Caco-2 (cell line): ENCODE results near the gene PRRG2. TPM values are rescaled to one million over a fixed set of nuclear protein-coding genes. Genes with fewer than 3 reads are reported as not detected.

ENCODE experiments used
- BruUV-seq: library from RNA; stranded (reverse); fragments of 400-500 nt; replicated peaks from 2 replicates; lab custom pipeline; 2021; lab: Mats Ljungman, UMichigan
- CTCF ChIA-PET: fragments of 300-600 bp; sonication (Branson Sonifier 250); formaldehyde crosslinking; loops from one replicate; lab custom pipeline; 2022; ENCODE audit warnings: antibody characterized with exemption; lab: Charles Lee
- POLR2A ChIA-PET: fragments of 300-600 bp; sonication (Branson Sonifier 250); formaldehyde crosslinking; loops from one replicate; lab custom pipeline; 2022; ENCODE audit warnings: antibody characterized with exemption; lab: Charles Lee
- DNase-seq, 2 experiments: peaks; one replicate each; pipeline versions ENCODE4 v3.0.0 to v3.0.0-alpha.2; 2020 to 2022
- H3K27me3 ChIP-seq: replicated peaks from 2 replicates; pipeline ENCODE4 v1.6.0; 2011; ENCODE audit warnings: low read length; ENCODE audit not compliant: control insufficient read depth, insufficient read depth
- H3K36me3 ChIP-seq: 2 replicates; pipeline ENCODE4 v1.5.1; 2011; ENCODE audit warnings: low read length; ENCODE audit not compliant: control insufficient read depth, insufficient read depth
- H3K4me1 ChIP-seq: fragments of 250-450 bp; sonication (Bioruptor Pico); 2 replicates; pipeline ENCODE4 v1.5.1; 2020; ENCODE audit warnings: mild to moderate bottlenecking
- H3K4me3 ChIP-seq: 2 replicates; pipeline ENCODE4 v1.5.1; 2011; ENCODE audit warnings: low read depth, mild to moderate bottlenecking, control low read depth, low read length
- H3K9me3 ChIP-seq: fragments of 250-450 bp; sonication (Bioruptor Pico); 2 replicates; pipeline ENCODE4 v1.5.1; 2020; ENCODE audit warnings: mild to moderate bottlenecking, moderate library complexity
- H3K27ac Mint-ChIP-seq: one replicate; pipeline ENCODE4 v1.8.0; 2022; ENCODE audit warnings: mixed read lengths; ENCODE audit not compliant: unreplicated experiment
- H3K27me3 Mint-ChIP-seq: one replicate; pipeline ENCODE4 v1.8.0; 2022; ENCODE audit warnings: mixed read lengths; ENCODE audit not compliant: insufficient read depth, unreplicated experiment
- H3K36me3 Mint-ChIP-seq: one replicate; pipeline ENCODE4 v1.8.0; 2022; ENCODE audit warnings: mild to moderate bottlenecking, mixed read lengths; ENCODE audit not compliant: insufficient read depth, unreplicated experiment
- H3K4me1 Mint-ChIP-seq: one replicate; pipeline ENCODE4 v1.8.0; 2022; ENCODE audit warnings: low read depth, mixed read lengths; ENCODE audit not compliant: unreplicated experiment
- H3K4me3 Mint-ChIP-seq: one replicate; pipeline ENCODE4 v1.8.0; 2022; ENCODE audit warnings: mild to moderate bottlenecking, moderate library complexity, mixed read lengths; ENCODE audit not compliant: unreplicated experiment
- H3K9me3 Mint-ChIP-seq: one replicate; pipeline ENCODE4 v1.8.0; 2022; ENCODE audit warnings: mixed read lengths; ENCODE audit not compliant: unreplicated experiment
- CTCF ChIP-seq, 2 experiments: fragments of 200-600 bp in 1 of 2; IDR thresholded peaks; 1 replicate in 1 of 2; 2 replicates in 1 of 2; pipeline versions ENCODE4 v1.5.1 to v1.8.0; 2011 to 2022; ENCODE audit warnings: antibody characterized with exemption in 1 of 2, control low read depth in 1 of 2, inconsistent platforms in 1 of 2, low read depth in 1 of 2, low read length in 1 of 2, mild to moderate bottlenecking in 1 of 2, moderate library complexity in 1 of 2; ENCODE audit not compliant: insufficient read depth in 1 of 2, severe bottlenecking in 1 of 2, unreplicated experiment in 1 of 2
- intact Hi-C: fragments of 100-400 bp; cut with micrococcal nuclease; formaldehyde crosslinking; loops from one replicate; pipeline ENCODE4 v1.10.0; 2022; ENCODE audit not compliant: unreplicated experiment
- total RNA-seq: library from RNA; stranded (reverse); gene quantifications from 2 replicates; pipeline ENCODE4 v1.2.3, GENCODE V29; 2022

The PRRG2 gene
- total RNA-seq, 1 experiment from 2014 or later, result 7.7 TPM

- no peak overlapping the region for H3K27ac Mint-ChIP-seq
- intact Hi-C loops, result no loop called here
- ChIA-PET CTCF (interaction anchor here (0.5 kb wide), 1 partner anchor 22 kb away, joined by 3 read pairs; no protein-coding TSS in a partner anchor), POLR2A (interaction anchor here (0.6 kb wide), 1 partner anchor 693 kb away, joined by 8 read pairs; no protein-coding TSS in a partner anchor)
- no peaks in the 10 kb centered on the region for H3K4me1 ChIP-seq
- no peaks in the 10 kb centered on the region for H3K9me3 ChIP-seq
- no TSS peak for BruUV-seq
- H3K9me3 Mint-ChIP-seq, result no peaks in the 10 kb centered on the region
- DNase-seq, result no peak
- peaks cover 5% of the 10 kb centered on the region for H3K36me3 ChIP-seq
- H3K36me3 Mint-ChIP-seq, result peaks cover 40% of the 10 kb centered on the region
- no peak overlapping the region for H3K4me3 ChIP-seq
- H3K27me3 Mint-ChIP-seq, result no peaks in the 10 kb centered on the region
- peaks cover 9% of the 10 kb centered on the region for H3K4me1 Mint-ChIP-seq
- TF ChIP-seq CTCF (IDR thresholded peaks at IDR 0.05; ENCODE audit: insufficient read depth in 1 of 2, low read depth in 1 of 2, low read length in 1 of 2, severe bottlenecking in 1 of 2, unreplicated experiment in 1 of 2), result no peak
- no peaks in the 10 kb centered on the region for H3K27me3 ChIP-seq
- no peak overlapping the region for H3K4me3 Mint-ChIP-seq
Observed at GRCh38 chr19:49534632-49535385, 46.3 kb upstream of the PRRG2 start.

- intact Hi-C loops, result no loop called here
- H3K27ac Mint-ChIP-seq, result no peak overlapping the region
- peaks cover 39% of the 10 kb centered on the region for H3K36me3 Mint-ChIP-seq
- BruUV-seq, result no TSS peak
- Histone ChIP-seq H3K4me3 (no peak overlapping the region), H3K4me1 (no peaks in the 10 kb centered on the region), H3K9me3 (no peaks in the 10 kb centered on the region), H3K27me3 (no peaks in the 10 kb centered on the region), H3K36me3 (peaks cover 5% of the 10 kb centered on the region)
- CTCF ChIA-PET, result no interaction called here
- peaks cover 13% of the 10 kb centered on the region for H3K4me1 Mint-ChIP-seq
- DNase-seq, result no peak
- no peak for TF ChIP-seq CTCF (IDR thresholded peaks at IDR 0.05; ENCODE audit: insufficient read depth in 1 of 2, low read depth in 1 of 2, low read length in 1 of 2, severe bottlenecking in 1 of 2, unreplicated experiment in 1 of 2)
- POLR2A ChIA-PET, result no interaction called here
- H3K9me3 Mint-ChIP-seq, result no peaks in the 10 kb centered on the region
- H3K27me3 Mint-ChIP-seq, result no peaks in the 10 kb centered on the region
- no peak overlapping the region for H3K4me3 Mint-ChIP-seq
Observed at GRCh38 chr19:49536921-49537462, 44.1 kb upstream of the PRRG2 start.

GRCh38 chr19:49538643-49539042 is 42.5 kb upstream of the PRRG2 start:
- Mint-ChIP-seq H3K4me3 (no peak overlapping the region), H3K27ac (no peak overlapping the region), H3K27me3 (no peaks in the 10 kb centered on the region), H3K36me3 (peaks cover 45% of the 10 kb centered on the region), H3K9me3 (no peaks in the 10 kb centered on the region), H3K4me1 (peaks cover 7% of the 10 kb centered on the region)
- no peaks in the 10 kb centered on the region for H3K4me1 ChIP-seq
- H3K27me3 ChIP-seq, result no peaks in the 10 kb centered on the region
- no TSS peak for BruUV-seq
- H3K36me3 ChIP-seq, result peaks cover 5% of the 10 kb centered on the region
- CTCF ChIA-PET, result no interaction called here
- H3K9me3 ChIP-seq, result no peaks in the 10 kb centered on the region
- DNase-seq, result no peak
- POLR2A ChIA-PET, result no interaction called here
- H3K4me3 ChIP-seq, result no peak overlapping the region
- intact Hi-C loops, result no loop called here
- TF ChIP-seq CTCF (IDR thresholded peaks at IDR 0.05; ENCODE audit: insufficient read depth in 1 of 2, low read depth in 1 of 2, low read length in 1 of 2, severe bottlenecking in 1 of 2, unreplicated experiment in 1 of 2), result no peak
